ENCODE results near the gene CYP4B1.
"Not testable (repeated sequence)": the region's sequence is repeated elsewhere in the genome, so short reads cannot be mapped to it uniquely, and the experiment has no call there.

The CYP4B1 gene

DNA sequence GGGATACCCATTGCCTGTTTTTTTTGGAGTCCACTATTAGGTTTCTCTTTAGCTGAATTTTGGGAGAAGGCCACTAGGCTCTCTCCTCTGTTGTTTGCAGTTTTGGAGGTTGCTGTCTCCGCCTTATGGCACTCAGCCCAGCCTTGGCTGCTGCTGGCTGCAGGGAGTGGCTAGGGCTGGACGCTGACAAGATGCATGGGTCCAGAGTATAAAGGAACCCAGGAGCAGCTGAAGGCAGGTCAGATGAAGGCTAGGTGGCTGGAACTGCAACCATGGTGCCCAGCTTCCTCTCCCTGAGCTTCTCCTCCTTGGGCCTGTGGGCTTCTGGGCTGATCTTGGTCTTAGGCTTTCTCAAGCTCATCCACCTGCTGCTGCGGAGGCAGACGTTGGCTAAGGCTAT is at the start of gene CYP4B1:
TSS of gene CYP4B1 (plus strand) at position 237 of the 400 bp plus-strand sequence. CDS start at position 273, 36 bp downstream.
- DNase-seq: no peak

DNA sequence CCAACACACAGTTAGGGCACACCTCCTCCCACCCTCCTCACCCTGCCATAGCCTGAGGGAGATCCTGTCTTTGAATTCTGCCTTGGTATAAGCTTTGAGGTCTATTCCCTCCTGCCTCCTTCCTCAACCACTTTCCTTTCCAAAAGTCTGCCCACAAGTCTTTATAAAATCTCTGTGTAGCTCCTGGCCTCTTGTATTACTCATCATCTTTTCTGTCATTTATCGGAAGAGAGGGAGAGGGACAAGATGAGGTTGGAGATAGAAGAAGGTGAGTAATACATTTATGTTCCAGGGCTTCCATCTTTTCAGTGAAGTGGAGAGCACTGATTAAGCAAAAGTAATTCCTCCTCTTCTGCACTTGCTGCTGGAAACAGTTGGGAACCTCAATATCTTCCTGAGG is 49.4 kb upstream of the CYP4B1 start:
- no peak for DNase-seq

DNA sequence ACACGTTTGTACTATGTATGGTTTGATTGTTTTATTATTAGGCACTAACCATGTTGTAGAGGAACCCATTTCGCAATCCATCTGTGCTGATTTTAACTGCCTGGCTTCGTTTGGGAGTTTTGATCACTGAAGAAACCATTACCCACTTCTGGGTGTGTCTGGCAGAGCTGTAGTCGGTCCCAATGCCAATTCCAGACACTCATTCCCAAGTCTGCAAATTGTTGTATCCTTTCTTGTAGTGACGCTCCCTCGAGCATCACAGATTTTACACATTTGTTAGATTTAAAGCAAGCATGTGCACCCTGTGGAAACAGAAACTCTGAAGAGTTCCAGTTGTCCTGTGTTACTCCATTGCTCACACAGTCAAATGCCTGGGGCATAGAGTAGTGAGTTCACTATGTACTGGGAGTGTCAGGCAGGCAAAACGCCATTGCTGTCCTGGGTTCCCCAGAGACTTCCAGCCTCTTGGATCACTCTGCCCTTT is 48.9 kb upstream of the CYP4B1 start:
- DNase-seq: no peak

DNA sequence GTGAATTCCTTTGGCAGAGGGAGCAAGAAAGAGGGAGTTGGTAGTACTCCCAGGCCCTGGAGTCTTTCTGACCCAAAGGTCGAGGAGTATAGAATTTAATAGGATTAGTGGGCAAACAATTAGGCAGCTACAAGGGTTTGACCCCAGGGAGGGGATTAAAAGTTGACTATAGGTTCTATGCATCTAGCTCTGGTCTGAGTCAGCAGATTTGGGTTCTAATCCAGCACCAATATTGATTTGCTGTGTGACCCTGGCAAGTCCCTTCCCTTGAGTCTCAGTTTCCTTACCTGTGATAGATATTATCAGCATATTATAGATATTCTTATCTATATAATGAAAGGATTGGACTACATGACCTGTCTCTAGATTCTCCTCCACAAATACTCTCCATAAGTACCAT is 44.9 kb upstream of the CYP4B1 start:
- DNase-seq: no peak

DNA sequence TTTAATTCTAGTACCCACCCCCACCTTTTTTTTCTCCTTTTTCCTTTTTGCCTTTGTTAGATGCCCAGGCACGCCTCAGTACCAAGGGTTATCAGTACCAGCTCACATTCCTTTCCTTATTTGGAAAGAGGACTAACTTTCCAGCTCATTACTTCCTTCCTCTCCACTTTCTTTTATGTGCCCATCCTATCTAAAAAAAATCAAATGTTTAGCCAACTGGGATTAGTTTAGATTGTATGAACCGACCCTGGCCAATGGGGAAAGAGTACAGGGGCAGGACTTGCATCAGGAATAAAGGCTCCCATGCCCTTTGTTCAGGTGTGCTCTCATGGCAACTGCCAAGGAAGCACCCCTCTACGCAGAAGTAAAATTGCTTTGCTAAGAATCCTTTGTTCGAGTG is 44.1 kb upstream of the CYP4B1 start:
- DNase-seq: not testable (repeated sequence)

DNA sequence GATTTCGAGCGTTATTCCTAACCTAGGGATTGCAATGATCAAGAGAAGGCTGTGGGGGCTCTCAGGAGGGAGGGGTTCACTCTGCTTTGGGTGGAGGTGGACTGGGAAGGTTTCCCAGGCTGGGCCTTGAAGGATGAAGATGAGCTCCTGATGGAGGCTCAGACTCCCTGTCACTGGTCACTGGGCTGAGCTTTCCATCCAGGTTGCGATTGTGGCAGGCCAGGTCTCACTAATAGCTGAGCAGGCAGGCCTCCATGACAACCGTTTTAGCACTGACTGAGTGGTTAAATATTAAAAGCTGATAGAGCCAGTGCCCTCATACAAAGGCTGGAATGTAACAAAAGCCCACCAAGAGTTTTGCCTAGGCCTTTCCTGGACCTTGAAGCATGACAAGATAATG is 43.7 kb upstream of the CYP4B1 start:
- DNase-seq: no peak

DNA sequence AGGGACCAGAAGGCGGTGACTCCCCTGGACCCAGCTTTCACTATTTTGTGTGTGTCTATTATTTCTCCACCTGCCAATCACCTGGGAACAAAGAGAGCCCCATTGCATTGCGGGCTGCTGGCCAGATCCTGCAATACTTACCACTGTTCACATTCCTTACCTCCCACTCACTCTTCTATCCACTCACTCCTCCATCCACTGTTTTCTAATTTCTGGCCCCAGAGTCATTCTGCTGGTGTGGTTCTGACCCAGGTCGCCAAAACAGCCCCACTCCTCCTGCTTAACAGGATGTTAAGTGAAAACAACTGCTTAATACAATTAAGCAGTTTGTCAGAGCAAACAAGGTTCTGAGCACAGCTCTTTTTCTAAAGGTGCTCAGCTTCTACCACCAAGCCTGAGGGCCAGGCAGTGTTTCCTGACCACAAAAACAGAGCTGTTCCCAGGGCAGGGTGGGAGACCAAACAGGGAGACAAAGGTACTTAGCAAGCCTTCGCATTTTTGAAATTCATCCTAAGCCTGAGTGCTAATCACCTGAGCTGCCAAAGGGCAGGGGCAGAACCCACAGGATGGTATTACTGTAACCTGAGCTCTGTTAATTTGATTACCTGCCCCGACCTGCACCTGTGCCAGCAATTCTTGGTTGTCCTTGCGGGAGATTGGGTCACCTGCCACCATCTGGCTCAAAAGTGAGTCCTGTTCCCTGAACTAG is 41.4 kb upstream of the CYP4B1 start:
- DNase-seq: no peak

DNA sequence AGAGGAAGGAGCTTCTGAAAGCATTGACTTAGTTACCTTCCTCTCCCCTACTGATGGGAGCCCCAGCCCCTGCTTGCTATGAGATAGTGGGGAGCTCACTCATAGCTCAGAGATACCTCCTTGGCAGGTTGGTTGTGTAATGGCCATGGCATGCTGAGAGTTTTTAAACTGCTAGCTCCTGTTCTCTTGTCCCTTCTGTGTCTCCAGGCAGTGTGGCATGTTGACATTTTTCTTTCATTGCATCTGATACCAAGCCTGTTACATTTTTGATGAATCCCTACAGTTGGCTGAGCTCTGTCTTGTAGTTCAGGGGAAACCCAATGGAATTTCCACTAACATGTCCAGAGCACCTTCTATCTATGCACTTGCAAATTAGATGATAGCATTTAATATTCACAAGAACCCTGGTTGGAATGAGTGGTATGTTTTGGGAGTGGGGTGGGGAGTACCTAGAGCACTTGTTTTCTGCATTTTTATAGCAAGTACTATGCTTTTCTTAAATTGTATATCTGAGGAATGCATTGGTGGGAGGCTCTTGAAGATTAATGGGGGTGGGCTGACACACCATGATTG is 40.8 kb upstream of the CYP4B1 start:
- DNase-seq: no peak

DNA sequence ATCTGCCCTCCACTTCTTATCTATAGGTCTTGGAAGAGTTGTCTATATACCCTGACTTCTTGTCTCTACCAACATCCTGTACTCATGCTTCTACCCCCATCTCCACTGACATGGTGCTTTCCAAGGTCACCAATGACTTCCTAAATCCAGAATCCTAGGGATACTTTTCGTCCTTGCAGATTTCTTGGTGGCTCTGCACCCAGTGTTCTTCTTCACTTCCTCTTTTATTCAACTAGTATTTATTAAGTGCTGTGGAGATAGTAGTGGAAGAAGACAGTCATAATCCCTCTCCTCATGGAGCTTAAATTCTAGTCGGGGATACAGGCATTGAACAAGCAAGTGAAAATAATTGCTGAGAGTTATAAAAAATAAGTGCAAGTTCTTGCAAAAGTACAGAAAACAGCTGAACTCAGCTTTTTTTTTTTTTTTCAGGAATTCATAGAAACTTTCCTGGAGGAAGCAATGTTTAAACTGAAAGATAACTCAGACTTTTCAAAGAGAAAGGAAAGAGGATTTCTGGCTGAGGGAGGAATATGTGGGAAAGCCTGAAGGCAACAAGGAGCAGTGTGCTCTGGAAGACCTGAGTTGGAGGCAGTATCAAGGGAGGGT is 38.2 kb upstream of the CYP4B1 start:
- DNase-seq: no peak

DNA sequence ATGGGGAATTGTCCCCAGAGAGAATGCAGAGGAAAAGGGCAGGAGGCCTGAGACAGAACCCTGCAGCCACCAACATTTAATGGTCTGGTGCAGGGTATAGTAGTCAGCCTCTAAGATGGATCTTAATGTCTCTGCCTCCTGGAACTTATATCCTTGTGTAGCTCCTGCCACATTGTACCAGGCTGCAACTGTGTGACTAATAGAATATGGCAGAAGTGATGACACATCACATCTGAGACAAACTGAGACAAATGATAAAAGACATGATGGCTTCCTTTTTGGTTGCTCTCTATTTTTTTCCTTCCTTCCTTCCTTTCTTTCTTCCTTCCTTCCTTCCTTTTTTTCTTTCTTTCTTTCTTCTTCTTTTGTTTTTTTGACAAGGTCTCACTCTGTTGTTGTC is 37.1 kb upstream of the CYP4B1 start:
- no peak for DNase-seq

DNA sequence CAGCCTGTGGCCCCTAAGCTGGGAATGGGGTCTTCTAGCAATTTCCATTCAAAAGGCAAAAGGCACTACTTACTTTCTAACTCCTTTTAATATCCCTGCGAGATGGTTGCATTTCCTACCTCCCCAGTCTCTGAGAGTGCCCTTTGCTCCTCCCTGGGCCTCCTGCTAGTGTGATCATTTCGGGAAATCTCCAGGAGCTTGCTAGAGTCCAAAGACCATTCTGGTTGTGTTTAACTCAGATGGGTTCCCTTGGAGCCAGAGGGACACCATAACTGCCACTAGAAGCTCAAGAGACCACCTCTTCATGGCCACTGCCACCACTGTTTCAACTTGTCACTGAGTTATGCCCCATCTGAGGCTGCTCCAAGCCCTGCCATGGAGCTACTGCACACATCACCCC is 34.4 kb upstream of the CYP4B1 start:
- no peak for DNase-seq

DNA sequence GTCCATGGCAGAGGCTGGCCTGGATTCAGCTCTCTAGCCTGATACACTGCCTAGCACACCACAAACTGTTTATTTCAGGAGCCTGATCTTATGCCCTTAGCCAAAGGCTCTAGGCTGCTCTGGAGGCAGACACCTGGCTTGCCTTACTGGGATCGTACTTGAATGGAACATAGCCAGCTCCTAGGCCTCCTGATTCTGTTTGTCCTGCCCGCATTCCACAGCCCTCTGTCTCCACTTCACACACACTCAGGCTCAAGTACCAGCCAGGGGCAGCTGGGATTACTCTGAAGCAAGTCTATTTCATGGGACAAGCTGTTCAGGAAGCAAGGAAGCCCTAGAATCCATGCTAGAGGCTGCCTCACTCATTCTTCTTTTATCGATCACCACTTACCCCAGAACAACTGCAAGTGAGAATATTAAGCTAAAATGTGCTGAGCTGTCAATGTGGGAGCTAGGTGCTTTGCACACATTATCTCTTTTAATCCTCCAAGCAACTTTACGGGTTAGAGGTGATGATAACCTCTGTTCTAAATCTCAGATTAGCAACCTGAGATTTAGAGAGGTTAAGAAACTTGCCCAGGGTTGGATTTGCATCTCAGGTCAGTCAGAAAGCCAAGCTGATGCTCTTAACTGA is 31.1 kb upstream of the CYP4B1 start:
- no peak for DNase-seq

DNA sequence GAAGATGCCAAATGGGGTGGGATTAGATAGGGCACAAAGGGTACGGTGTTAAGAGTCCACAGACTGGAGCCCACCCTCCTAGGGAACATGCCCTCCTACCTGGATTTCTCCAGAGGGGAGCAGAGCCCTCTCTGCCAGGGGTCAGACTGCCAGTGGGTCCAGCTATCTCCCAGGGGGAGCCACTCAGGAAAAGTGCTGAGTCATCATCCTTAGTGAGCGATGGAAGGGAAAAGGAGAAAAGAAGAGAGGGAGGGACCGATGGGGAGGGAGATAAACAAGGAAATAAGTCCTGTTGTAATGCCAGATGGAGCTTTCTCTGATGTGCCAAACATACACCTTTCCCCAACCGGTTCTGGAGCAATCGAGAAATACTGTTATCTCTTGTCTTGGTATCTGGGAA is 30.4 kb upstream of the CYP4B1 start:
- DNase-seq: no peak

DNA sequence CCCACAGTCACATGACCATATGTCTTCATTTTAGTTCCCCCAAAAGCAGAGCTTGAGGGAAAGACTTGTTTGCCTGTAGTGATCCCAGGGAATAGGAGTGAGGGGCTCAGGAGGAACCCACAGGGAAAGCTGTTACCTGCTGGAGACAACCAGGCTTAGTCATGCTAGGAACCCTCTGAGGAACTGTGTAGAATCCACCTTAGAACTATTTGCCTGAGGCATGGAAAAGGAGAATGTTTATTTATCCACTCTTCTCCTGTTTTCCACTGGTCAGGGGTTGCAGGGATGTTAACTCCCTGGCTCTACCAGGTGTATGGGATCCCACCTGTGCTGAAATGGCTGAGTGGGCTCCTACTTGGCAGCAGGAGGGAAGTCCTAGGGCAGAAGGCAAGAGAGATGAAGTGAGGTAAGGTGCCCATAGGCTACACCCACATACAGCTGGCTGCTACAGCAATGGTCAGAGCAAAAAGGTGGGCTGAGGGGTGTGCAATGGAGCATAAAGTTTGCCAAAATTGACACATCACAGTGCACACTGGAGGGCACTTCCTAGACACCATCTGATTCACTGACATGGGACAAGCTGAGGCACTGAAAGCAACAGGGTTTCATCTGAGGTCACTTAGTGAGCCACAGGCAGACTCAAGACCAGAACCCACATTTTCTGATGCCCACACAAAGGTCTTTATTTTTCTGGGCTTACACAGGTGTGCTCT is 29.7 kb upstream of the CYP4B1 start:
- DNase-seq: no peak

DNA sequence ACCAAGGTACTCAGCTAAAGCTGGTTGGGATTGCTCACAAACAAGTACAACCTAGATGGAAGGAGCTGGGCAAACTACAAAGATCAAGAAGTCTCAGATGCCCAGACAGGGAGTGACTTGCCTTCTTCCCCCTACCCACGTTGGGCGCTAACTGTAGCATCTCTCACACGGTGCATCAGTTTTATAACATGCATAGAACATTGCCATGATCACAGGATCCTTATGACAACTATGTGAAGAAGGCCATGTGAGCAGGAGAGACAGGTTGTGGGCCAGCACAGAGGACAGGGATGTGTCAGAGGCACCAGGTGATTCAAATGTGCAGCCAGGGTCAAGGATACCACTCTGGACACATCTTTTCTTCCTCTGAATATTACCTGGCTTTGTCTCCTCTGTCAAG is 28.3 kb upstream of the CYP4B1 start:
- no peak for DNase-seq

DNA sequence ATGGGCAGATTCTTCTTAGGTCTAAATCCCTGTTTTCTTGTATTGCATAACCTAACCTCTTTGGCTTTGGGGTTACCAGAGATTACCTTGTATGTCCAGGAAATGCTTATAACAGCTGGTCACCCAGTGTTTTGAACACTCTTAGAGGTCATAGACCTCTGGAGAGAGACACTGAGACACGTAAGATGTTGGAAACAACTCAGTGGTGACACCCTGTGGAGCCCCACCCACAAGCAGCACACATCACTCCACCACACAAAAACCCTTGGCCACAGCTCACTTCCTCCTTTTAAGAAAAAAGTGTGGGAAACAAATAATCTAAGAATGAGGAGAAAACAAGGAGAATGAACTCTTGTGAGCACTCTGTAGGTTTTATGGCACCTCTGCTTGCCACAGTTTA is 26.3 kb upstream of the CYP4B1 start:
- DNase-seq: no peak

DNA sequence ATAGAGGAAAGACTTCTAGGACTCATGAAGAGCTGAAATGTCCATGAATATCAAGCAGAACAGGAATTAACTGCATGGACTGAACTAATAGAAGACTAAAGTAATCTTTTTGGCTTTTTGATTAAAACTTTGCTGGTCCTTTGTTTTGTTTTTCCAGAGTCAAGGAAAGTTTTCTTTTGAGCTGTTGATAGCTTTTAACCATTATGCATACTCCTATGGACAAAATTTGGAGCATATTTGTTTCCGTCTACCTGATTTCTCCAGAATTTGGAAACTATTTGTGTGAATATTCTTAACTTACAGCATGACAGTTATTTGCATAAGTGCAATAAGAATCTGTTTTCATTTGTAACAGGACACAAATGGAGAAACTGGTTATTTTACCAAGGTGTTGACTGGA is 24.5 kb upstream of the CYP4B1 start:
- DNase-seq: no peak

DNA sequence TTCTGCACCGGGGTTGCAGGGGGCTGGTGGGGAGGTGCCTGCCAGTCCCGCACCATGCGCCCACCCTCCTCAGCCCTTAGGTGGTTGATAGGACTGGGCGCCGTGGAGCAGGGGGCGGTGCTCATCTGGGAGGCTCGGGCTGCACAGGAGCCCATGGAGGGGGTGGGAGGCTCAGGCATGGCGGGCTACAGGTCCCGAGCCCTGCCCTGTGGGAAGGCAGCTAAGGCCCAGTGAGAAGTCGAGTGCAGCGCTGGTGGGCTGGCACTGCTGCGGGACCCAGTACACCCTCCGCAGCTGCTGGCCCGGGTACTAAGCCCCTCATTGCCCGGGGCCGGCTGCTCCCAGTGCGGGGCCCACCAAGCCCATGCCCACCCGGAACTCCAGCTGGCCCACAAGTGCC is 20.4 kb upstream of the CYP4B1 start:
- DNase-seq: not testable (repeated sequence)

DNA sequence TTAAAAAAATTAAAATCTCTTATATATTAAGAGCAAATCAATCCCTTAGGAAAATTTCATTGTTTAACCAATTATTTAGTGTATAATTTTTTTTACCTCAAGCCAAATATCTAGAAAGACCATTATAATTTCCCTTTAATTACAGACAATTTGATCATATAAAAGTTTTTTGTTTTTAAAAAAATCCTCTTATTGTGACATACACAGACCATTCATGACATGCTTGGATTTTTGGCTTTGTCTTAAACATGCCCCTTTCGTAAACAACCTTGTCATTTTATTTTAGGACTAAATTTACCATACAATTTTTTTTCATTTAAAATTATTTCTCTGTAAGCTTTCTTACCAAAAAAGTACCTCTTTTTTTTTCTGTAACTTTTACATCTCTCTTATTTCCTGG is 14.2 kb upstream of the CYP4B1 start:
- DNase-seq: no peak

DNA sequence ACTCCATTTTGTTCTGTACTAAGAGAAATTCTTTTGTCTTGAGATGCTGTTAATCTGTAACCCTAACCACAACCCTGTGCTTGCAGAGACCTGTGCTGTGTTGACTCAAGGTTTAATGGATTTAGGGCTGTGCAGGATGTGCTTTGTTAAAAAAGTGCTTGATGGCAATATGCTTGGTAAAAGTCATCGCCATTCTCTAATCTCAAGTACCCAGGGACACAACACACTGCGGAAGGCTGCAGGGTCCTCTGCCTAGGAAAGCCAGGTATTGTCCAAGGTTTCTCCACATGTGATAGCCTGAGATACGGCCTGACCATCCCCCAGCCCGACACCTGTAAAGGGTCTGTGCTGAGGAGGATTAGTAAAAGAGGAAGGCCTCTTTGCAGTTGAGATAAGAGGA is 10.2 kb upstream of the CYP4B1 start:
- DNase-seq: not testable (repeated sequence)

DNA sequence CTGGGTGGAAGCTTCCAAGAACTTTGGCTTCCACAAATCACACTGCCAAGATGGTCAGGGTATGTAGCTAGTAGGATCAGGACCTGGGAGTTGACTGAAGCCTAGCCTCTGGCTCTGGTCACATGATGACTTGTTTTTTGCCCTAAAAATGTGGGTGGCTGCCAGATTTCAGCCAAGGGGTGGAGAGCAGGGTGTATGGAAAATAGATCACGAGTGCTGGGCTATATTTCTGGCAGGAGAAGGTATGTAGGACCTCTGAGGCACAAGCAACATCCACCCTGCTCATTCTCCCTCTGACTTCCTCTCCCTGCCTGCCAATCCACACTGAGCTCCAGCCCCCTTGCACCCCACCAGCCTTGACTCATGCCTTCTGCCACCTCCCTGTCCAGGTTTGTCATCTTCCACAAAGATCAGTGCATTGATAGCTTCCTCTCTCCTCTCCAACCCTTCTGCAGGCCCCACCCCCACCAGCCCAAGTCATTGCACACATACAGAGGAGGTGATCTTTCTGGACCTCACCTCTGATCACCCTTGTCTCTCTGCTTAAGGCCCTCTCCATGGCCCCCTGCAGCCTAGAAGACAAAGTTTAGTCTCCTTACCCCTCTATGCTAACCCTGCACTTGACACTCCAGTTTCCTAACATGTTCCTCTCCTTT is 8.3 kb upstream of the CYP4B1 start:
- DNase-seq: no peak

DNA sequence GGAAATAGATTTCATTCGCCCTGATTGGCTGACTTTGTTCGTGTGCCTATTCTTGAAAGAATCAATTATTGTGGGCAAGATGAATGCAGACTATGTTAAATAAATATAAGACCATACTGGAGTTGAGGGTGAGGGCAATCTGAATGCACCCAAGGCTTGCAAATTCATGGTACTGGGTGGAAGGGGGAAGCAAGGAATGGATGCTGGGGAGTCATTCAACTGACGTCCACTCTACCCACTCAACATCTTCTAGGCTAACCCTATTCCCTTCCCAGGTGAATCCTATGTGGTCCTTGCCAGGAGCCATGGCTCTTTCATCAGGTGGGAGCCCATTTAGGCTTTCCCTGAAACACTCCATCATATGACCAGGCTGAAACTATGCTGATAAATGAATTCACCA is 5.7 kb upstream of the CYP4B1 start:
- no peak for DNase-seq

Measured in CD4-positive, alpha-beta T cell treated with Interleukin-21 for 1 hour (primary cell).